B cell (primary cell): ENCODE measurements around the gene FGL2. TPM values are rescaled to one million over a fixed set of nuclear protein-coding genes. Genes with fewer than 3 reads are reported as not detected.
"Not testable (repeated sequence)": the region's sequence is repeated elsewhere in the genome, so short reads cannot be mapped to it uniquely, and the experiment has no call there.

Source experiments
- ATAC-seq: fragments of 200-7000 bp; cut with Tn5 transposase; one replicate; pipeline ENCODE4 v1.10.0; 2021; ENCODE audit warnings: low read depth, mild to moderate bottlenecking, moderate number of reproducible peaks, moderate library complexity
- CTCF ChIA-PET: fragments of 350-600 bp; sonication (Branson Sonifier 250); formaldehyde crosslinking; loops from one replicate; lab custom pipeline; 2021; ENCODE audit warnings: antibody characterized with exemption, inconsistent platforms; lab: Charles Lee
- POLR2A ChIA-PET: fragments of 350-600 bp; sonication (Branson Sonifier 250); formaldehyde crosslinking; loops from one replicate; lab custom pipeline; 2021; ENCODE audit warnings: antibody characterized with exemption; lab: Charles Lee
- DNase-seq: peaks from one replicate; pipeline ENCODE4 v3.0.0; 2013
- H2AFZ ChIP-seq: 2 replicates; pipeline ENCODE4 v1.6.1; 2012; ENCODE audit warnings: mild to moderate bottlenecking, low read depth, low read length; ENCODE audit not compliant: insufficient read depth, poor library complexity, severe bottlenecking
- H3K27ac ChIP-seq, 2 donors: 1 replicate in 1 of 2; 2 replicates in 1 of 2; pipeline ENCODE4 v1.5.1; 2012 to 2013; ENCODE audit warnings: low read length in 2 of 2, mild to moderate bottlenecking in 2 of 2, moderate library complexity in 1 of 2
- H3K27me3 ChIP-seq, 4 experiments: fragments of 200-600 bp in 1 of 4; sonication (generic) in 1 of 4; replicated peaks in 1 of 4; 1 replicate in 2 of 4; 2 replicates in 2 of 4; pipeline versions ENCODE4 v1.6.1 to v1.7.0; 2013 to 2016; ENCODE audit warnings: low read length in 3 of 4, mild to moderate bottlenecking in 2 of 4, mixed read lengths in 1 of 4, moderate library complexity in 1 of 4; ENCODE audit not compliant: insufficient read depth in 4 of 4, control insufficient read depth in 3 of 4; ENCODE audit errors: control extremely low read depth in 1 of 4
- H3K36me3 ChIP-seq, 2 experiments: replicated peaks in 1 of 2; 1 replicate in 1 of 2; 2 replicates in 1 of 2; pipeline versions ENCODE4 v1.6.1 to v1.7.1; 2013; ENCODE audit warnings: low read length in 1 of 2; ENCODE audit not compliant: insufficient read depth in 2 of 2, control insufficient read depth in 1 of 2; ENCODE audit errors: control extremely low read depth in 1 of 2, extremely low read depth in 1 of 2
- H3K4me1 ChIP-seq, 2 donors: fragments of 200-600 bp in 1 of 2; sonication (generic) in 1 of 2; 1 replicate in 1 of 2; 2 replicates in 1 of 2; pipeline versions ENCODE4 v1.5.1 to v1.6.1; 2013 to 2017; ENCODE audit warnings: low read length in 2 of 2; ENCODE audit not compliant: control insufficient read depth in 2 of 2, insufficient read depth in 2 of 2
- H3K4me2 ChIP-seq: replicated peaks from 2 replicates; pipeline ENCODE3; 2012; ENCODE audit warnings: mild to moderate bottlenecking, low read depth, low read length; ENCODE audit not compliant: poor library complexity, severe bottlenecking
- H3K4me3 ChIP-seq, 5 experiments: fragments of 200-600 bp in 1 of 5; sonication (generic) in 1 of 5; 1 replicate in 3 of 5; 2 replicates in 2 of 5; pipeline versions ENCODE4 v1.5.1 to v1.7.0; 2011 to 2016; ENCODE audit warnings: low read length in 4 of 5, mild to moderate bottlenecking in 4 of 5, low read depth in 2 of 5, control low read depth in 1 of 5, moderate library complexity in 1 of 5; ENCODE audit not compliant: insufficient read depth in 1 of 5; ENCODE audit errors: control extremely low read depth in 1 of 5, extremely low read depth in 1 of 5
- H3K79me2 ChIP-seq: fragments of 200-600 bp; sonication (generic); one replicate; pipeline ENCODE4 v1.6.0; 2016; ENCODE audit warnings: low read length; ENCODE audit not compliant: control insufficient read depth, insufficient read depth
- H3K9ac ChIP-seq: fragments of 200-600 bp; sonication (generic); 2 replicates; pipeline ENCODE4 v1.6.1; 2017; ENCODE audit warnings: mild to moderate bottlenecking, low read length, moderate library complexity
- H3K9me3 ChIP-seq, 3 donors: one replicate each; pipeline versions ENCODE4 v1.6.1 to v1.7.1; 2013; ENCODE audit warnings: low read length in 2 of 3; ENCODE audit not compliant: control insufficient read depth in 2 of 3, insufficient read depth in 1 of 3; ENCODE audit errors: control extremely low read depth in 1 of 3
- H4K20me1 ChIP-seq: 2 replicates; pipeline ENCODE4 v1.6.0; 2012; ENCODE audit warnings: mild to moderate bottlenecking, low read length; ENCODE audit not compliant: insufficient read depth, control insufficient read depth, poor library complexity, severe bottlenecking
- H3K27ac Mint-ChIP-seq: one replicate; pipeline ENCODE4 v1.8.0; 2021; ENCODE audit warnings: mixed read lengths
- H3K27me3 Mint-ChIP-seq: one replicate; pipeline ENCODE4 v1.8.0; 2021; ENCODE audit warnings: mixed read lengths
- H3K4me1 Mint-ChIP-seq: one replicate; pipeline ENCODE4 v1.8.0; 2021; ENCODE audit warnings: mixed read lengths
- H3K4me3 Mint-ChIP-seq: one replicate; pipeline ENCODE4 v1.8.0; 2021; ENCODE audit warnings: mixed read lengths
- H3K9me3 Mint-ChIP-seq: one replicate; pipeline ENCODE4 v1.8.0; 2022; ENCODE audit warnings: mixed read lengths; ENCODE audit not compliant: insufficient read depth
- WGBS: methylation state at CpG from one replicate; pipeline ENCODE4 v1.1.5; 2013; ENCODE audit warnings: missing lambda C conversion rate; ENCODE audit not compliant: insufficient coverage; 5-methylcytosine and 5-hydroxymethylcytosine counted together
- intact Hi-C: fragments of 100-400 bp; cut with micrococcal nuclease; formaldehyde crosslinking; loops from one replicate; pipeline ENCODE4 v1.10.0; 2022
- polyA plus RNA-seq: library from polyadenylated mRNA; depleted of rRNA; stranded (reverse); fragments of >200 nt; gene quantifications from 2 replicates; pipeline ENCODE4 v1.2.3, GENCODE V29; 2012
- total RNA-seq, 2 donors: library from RNA; stranded (reverse); fragments of 120-200 nt in 1 of 2; gene quantifications; 1 replicate in 1 of 2; 2 replicates in 1 of 2; pipeline versions ENCODE4 v1.2.3 to v1.2.4, GENCODE V29; 2013 to 2022

The FGL2 gene
- total and polyA plus RNA-seq, 2 donors (not counting 1 experiment from before 2014, with no cell fraction given): 2.1 to 7.0 TPM

GRCh38 chr7:77154917-77155464 is 44.6 kb downstream of the FGL2 start:
- peak; percentile 36 for ATAC-seq
- H3K4me2 ChIP-seq, H3K4me3 Mint-ChIP-seq, POLR2A ChIA-PET, H3K27ac ChIP-seq, H3K4me1 Mint-ChIP-seq, H3K27me3 Mint-ChIP-seq, CTCF ChIA-PET, H3K4me3 ChIP-seq, H3K27me3 ChIP-seq, H3K4me1 ChIP-seq, H3K79me2 ChIP-seq, H3K27ac Mint-ChIP-seq, H3K9ac ChIP-seq, H2AFZ ChIP-seq, H3K9me3 Mint-ChIP-seq, H3K36me3 ChIP-seq, intact Hi-C loops, H3K9me3 ChIP-seq, H4K20me1 ChIP-seq: not testable (repeated sequence)
- no CpG with 5 or more reads among the region's 3 CpGs for WGBS
- peak; percentile 2 for DNase-seq

DNA sequence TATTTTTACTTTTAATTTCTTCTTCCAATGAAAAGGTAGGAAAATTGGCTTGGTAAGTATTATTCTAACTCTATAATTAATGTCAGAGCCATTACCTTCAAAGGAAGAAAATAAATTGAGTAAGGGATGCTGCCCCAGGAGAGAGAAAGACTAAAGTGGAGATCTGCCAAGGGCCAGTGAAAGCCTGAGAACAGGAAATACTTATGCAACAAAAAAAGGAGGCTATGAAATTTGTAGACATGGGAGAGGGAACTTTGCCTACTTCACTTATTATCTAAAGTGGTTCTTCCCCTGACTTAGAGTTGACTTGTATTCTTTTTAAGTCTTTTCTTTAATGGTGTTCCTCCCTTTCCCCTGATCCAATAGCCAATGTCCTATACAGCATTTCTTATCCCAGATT is 47.4 kb downstream of the FGL2 start:
- H3K9me3 ChIP-seq, POLR2A ChIA-PET, H3K9me3 Mint-ChIP-seq, H3K4me1 ChIP-seq, CTCF ChIA-PET, H3K9ac ChIP-seq, H3K27ac Mint-ChIP-seq, H3K36me3 ChIP-seq, H4K20me1 ChIP-seq, ATAC-seq, H3K4me3 ChIP-seq, H3K4me2 ChIP-seq, H2AFZ ChIP-seq, H3K27me3 Mint-ChIP-seq, H3K4me1 Mint-ChIP-seq, H3K27me3 ChIP-seq, H3K79me2 ChIP-seq, H3K27ac ChIP-seq, H3K4me3 Mint-ChIP-seq, intact Hi-C loops, DNase-seq: not testable (repeated sequence)

Other genes starting within 250 kb of the FGL2 start
- not detected in 2 replicates for gene SPDYE17, start 167.5 kb downstream of the FGL2 start, total RNA-seq
- gene SPDYE17, start 167.5 kb downstream of the FGL2 start, polyA plus RNA-seq: not detected in 2 replicates
- 1.8 and 2.2 TPM in 2 replicates for gene SPDYE18, start 137.3 kb downstream of the FGL2 start, total RNA-seq
- gene SPDYE18, start 137.3 kb downstream of the FGL2 start, polyA plus RNA-seq: 1.2 and 2.0 TPM in 2 replicates
- gene CCDC146, start 77.2 kb downstream of the FGL2 start, total RNA-seq: 8.5 and 10.2 TPM in 2 replicates
- 5.6 and 5.9 TPM in 2 replicates for gene CCDC146, start 77.2 kb downstream of the FGL2 start, polyA plus RNA-seq
- gene GSAP, start 216.5 kb upstream of the FGL2 start, total RNA-seq: 200 and 207 TPM in 2 replicates
- 140 and 157 TPM in 2 replicates for gene GSAP, start 216.5 kb upstream of the FGL2 start, polyA plus RNA-seq